Spleen (tissue), 11 donors: ENCODE data around the gene MRPL4. TPM values are rescaled to one million over a fixed set of nuclear protein-coding genes. Genes with fewer than 3 reads are reported as not detected.

ENCODE experiments used
- DNase-seq: peaks from one replicate; pipeline ENCODE4 v3.0.0-alpha.2; 2020
- H3K27ac ChIP-seq, 8 donors: fragments of 200-600 bp; sonication (generic) in 7 of 8; 1 replicate in 4 of 8; 2 replicates in 4 of 8; pipeline versions ENCODE4 v1.5.0 to v1.8.0; 2016 to 2021; ENCODE audit warnings: inconsistent platforms in 4 of 8, mild to moderate bottlenecking in 4 of 8, moderate library complexity in 1 of 8
- H3K27me3 ChIP-seq, 7 donors: fragments of 200-600 bp; sonication (generic) in 6 of 7; replicated peaks in 1 of 7; 1 replicate in 4 of 7; 2 replicates in 3 of 7; pipeline versions ENCODE4 v1.5.0 to v1.8.0; 2016 to 2021; ENCODE audit warnings: inconsistent platforms in 3 of 7, mild to moderate bottlenecking in 1 of 7
- H3K36me3 ChIP-seq, 6 donors: fragments of 200-600 bp; sonication (generic) in 5 of 6; 1 replicate in 4 of 6; 2 replicates in 2 of 6; pipeline versions ENCODE4 v1.5.0 to v1.8.0; 2016 to 2021; ENCODE audit warnings: inconsistent platforms in 2 of 6
- H3K4me1 ChIP-seq, 6 donors: fragments of 200-600 bp; sonication (generic) in 5 of 6; 1 replicate in 3 of 6; 2 replicates in 3 of 6; pipeline versions ENCODE4 v1.5.0 to v1.8.0; 2016 to 2021; ENCODE audit warnings: inconsistent platforms in 3 of 6
- H3K4me3 ChIP-seq, 8 donors: fragments of 200-600 bp; sonication (generic) in 7 of 8; 1 replicate in 4 of 8; 2 replicates in 4 of 8; pipeline versions ENCODE4 v1.5.0 to v1.8.0; 2016 to 2021; ENCODE audit warnings: inconsistent platforms in 4 of 8, mild to moderate bottlenecking in 4 of 8, moderate library complexity in 2 of 8
- H3K9me3 ChIP-seq, 8 donors: fragments of 200-600 bp; sonication (generic) in 7 of 8; 1 replicate in 4 of 8; 2 replicates in 4 of 8; pipeline versions ENCODE4 v1.5.0 to v1.8.0; 2016 to 2021; ENCODE audit warnings: inconsistent platforms in 4 of 8
- CTCF ChIP-seq, 11 experiments: fragments of 200-600 bp in 7 of 11; fragments of 450-650 bp in 4 of 11; sonication (generic) in 4 of 11; IDR thresholded peaks in 8 of 11; conservative IDR thresholded peaks in 3 of 11; 1 replicate in 7 of 11; 2 replicates in 4 of 11; pipeline versions ENCODE4 v1.4.0 to v1.8.0; 2016 to 2021; ENCODE audit warnings: antibody characterized with exemption in 11 of 11, inconsistent platforms in 4 of 11, mild to moderate bottlenecking in 1 of 11
- POLR2A ChIP-seq, 3 donors: fragments of 450-650 bp; IDR thresholded peaks; one replicate each; pipeline ENCODE4 v1.5.1; 2017; ENCODE audit warnings: antibody characterized with exemption in 3 of 3, mild to moderate bottlenecking in 1 of 3
- POLR2AphosphoS5 ChIP-seq, 3 donors: sonication (generic); formaldehyde crosslinking; IDR thresholded peaks; one replicate each; pipeline ENCODE4 v1.5.1; 2017; ENCODE audit warnings: antibody characterized with exemption in 3 of 3
- WGBS, 5 donors: extraction: QIAGEN DNeasy Blood & Tissue Kit in 3 of 5; methylation state at CpG; one replicate each; pipeline versions ENCODE4 v1.1.5 to v1.1.7; 2013 to 2018; 5-methylcytosine and 5-hydroxymethylcytosine counted together
- intact Hi-C: fragments of 100-400 bp; cut with DNase I; formaldehyde crosslinking; loops from one replicate; pipeline ENCODE4 v1.15.0; 2023; ENCODE audit warnings: low total_unique reads
- polyA plus RNA-seq, 3 donors: library from polyadenylated mRNA; stranded (reverse); fragments of 200-250 nt; gene quantifications; one replicate each; pipeline ENCODE4 v1.2.1, GENCODE V29; 2013
- total RNA-seq, 7 donors: library from RNA; depleted of rRNA in 3 of 7; stranded (reverse); fragments of >200 nt in 3 of 7; fragmentation: NEBNext Ultra II Directional in 4 of 7; extraction: Animal tissue kit (Norgen Biotek cat#: 25700) in 4 of 7; gene quantifications; one replicate each; pipeline versions ENCODE4 v1.1.0 to v1.2.1, GENCODE V29; 2016 to 2021
- donor health status: healthy with polysubstance abuse.
- donor health status: DM: no; HTN: no; CAD: no; lungs with moderate emphysema.
- donor health status: DM: no; HTN: no; CAD: no.
- donor health status: Bipolar disorder and iron deficiency.
- donor health status: healthy.
- donor health status: DM: no; HTN: no; CAD: no.
- donor health status: DM: yes; HTN: yes; CAD: no.

MRPL4 gene
- total and polyA plus RNA-seq, 10 donors, result 31.5 to 60.5 (median 39.0) TPM

GRCh38 chr19:10290357-10290875 lies 38.4 kb downstream of the MRPL4 start:
- DNase-seq, result no peak
- peaks cover 74 to 100% (median 94%) of the 10 kb centered on the region in 6 donors for H3K4me1 ChIP-seq
- H3K4me3 ChIP-seq, result peak overlapping the region in 6 of 8 donors; percentile 39 to 70 (median 44)
- H3K9me3 ChIP-seq, result no peaks in the 10 kb centered on the region
- WGBS, 5 donors, result 1 to 5% (median 1%) methylated on average over 30 of the region's 30 CpGs
- H3K36me3 ChIP-seq, result peaks cover 3 to 10% (median 8%) of the 10 kb centered on the region in 6 donors
- TF ChIP-seq CTCF (IDR thresholded peaks at IDR 0.05 in 8 of 11, conservative IDR thresholded peaks at IDR 0.05 in 3 of 11), result no peak
- no peak for TF ChIP-seq POLR2A (IDR thresholded peaks at IDR 0.05)
- no peak for TF ChIP-seq POLR2AphosphoS5 (IDR thresholded peaks at IDR 0.05)
- intact Hi-C loops, result no loop called here
- H3K27me3 ChIP-seq, result peaks cover 20 to 88% (median 82%) of the 10 kb centered on the region in 7 donors
- H3K27ac ChIP-seq, result no peak overlapping the region

GRCh38 chr19:10290876-10291553 lies 39.0 kb downstream of the MRPL4 start:
- Histone ChIP-seq H3K4me1 (peaks cover 71 to 100% (median 94%) of the 10 kb centered on the region in 6 donors), H3K36me3 (peaks cover 1 to 4% (median 2%) of the 10 kb centered on the region in 6 donors), H3K27me3 (peaks cover 20 to 94% (median 88%) of the 10 kb centered on the region in 7 donors), H3K27ac (peak overlapping the region in 3 of 8 donors; percentile 9 to 20 (median 19)), H3K4me3 (peak overlapping the region; percentile 14 to 70 (median 43)), H3K9me3 (no peaks in the 10 kb centered on the region)
- 0 to 1% (median 1%) methylated on average over 6 to 57 of the region's 57 CpGs for WGBS, 5 donors
- intact Hi-C loops, result no loop called here
- peak; percentile 88 for DNase-seq
- TF ChIP-seq POLR2A (IDR thresholded peaks at IDR 0.05), result no peak
- TF ChIP-seq CTCF (IDR thresholded peaks at IDR 0.05 in 8 of 11, conservative IDR thresholded peaks at IDR 0.05 in 3 of 11), result no peak
- peak; percentile 32 to 67 (median 40) for TF ChIP-seq POLR2AphosphoS5 (IDR thresholded peaks at IDR 0.05)

DNA sequence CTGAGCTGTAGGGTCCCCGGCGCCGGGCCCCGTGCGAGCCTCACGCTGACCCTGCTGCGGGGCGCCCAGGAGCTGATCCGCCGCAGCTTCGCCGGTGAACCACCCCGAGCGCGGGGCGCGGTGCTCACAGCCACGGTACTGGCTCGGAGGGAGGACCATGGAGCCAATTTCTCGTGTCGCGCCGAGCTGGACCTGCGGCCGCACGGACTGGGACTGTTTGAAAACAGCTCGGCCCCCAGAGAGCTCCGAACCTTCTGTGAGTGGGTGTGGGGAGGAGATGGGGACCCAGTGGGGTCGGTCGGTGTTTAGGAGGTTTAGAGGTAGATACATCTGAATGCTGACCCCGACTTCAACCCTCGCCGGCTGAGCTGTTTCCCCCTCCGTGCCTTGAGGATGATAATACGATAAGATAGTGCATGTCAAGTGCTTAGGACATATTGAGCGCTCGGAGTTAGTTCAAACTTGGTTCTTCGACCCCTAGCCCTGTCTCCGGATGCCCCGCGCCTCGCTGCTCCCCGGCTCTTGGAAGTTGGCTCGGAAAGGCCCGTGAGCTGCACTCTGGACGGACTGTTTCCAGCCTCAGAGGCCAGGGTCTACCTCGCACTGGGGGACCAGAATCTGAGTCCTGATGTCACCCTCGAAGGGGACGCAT lies 39.7 kb downstream of the MRPL4 start:
- Histone ChIP-seq H3K4me1 (peaks cover 67 to 100% (median 90%) of the 10 kb centered on the region in 6 donors), H3K4me3 (peak overlapping the region; percentile 14 to 70 (median 43)), H3K27me3 (peaks cover 20 to 100% (median 95%) of the 10 kb centered on the region in 7 donors), H3K36me3 (no peaks in the 10 kb centered on the region), H3K9me3 (no peaks in the 10 kb centered on the region), H3K27ac (peak overlapping the region in 4 of 8 donors; percentile 8 to 20 (median 14))
- DNase-seq, result no peak
- intact Hi-C loops, result no loop called here
- TF ChIP-seq POLR2A (IDR thresholded peaks at IDR 0.05) (no peak), CTCF (IDR thresholded peaks at IDR 0.05 in 8 of 11, conservative IDR thresholded peaks at IDR 0.05 in 3 of 11) (no peak), POLR2AphosphoS5 (IDR thresholded peaks at IDR 0.05) (no peak)
- 0 to 2% (median 2%) methylated on average over 3 to 49 of the region's 49 CpGs for WGBS, 5 donors
